CD4-positive, alpha-beta T cell treated with Interferon alpha-2 for 1 hour (primary cell): ENCODE measurements around the gene CPVL.

Experiments used
- DNase-seq, 2 donors: peaks; one replicate each; pipeline ENCODE4 v3.0.0-alpha.2; 2020 to 2022

CPVL gene

DNA sequence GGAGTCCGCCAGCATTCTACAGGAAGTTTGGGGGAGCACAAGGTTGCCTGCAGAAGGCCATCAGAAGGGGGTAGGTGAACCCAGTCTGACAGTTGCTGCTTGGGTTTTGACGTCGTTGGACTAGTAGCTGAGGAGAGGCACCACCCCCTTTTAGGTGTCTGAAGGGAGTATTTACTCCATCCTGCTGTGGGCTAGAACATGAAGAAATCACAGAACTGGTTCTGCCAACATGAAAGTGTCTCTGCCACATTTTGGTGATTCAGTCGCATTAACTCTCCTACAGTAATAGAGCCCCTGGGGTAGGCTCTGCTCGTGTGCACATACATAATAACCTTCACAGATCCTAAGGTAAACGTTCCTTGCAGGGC, 187.4 kb downstream of the CPVL start:
- no peak for DNase-seq

DNA sequence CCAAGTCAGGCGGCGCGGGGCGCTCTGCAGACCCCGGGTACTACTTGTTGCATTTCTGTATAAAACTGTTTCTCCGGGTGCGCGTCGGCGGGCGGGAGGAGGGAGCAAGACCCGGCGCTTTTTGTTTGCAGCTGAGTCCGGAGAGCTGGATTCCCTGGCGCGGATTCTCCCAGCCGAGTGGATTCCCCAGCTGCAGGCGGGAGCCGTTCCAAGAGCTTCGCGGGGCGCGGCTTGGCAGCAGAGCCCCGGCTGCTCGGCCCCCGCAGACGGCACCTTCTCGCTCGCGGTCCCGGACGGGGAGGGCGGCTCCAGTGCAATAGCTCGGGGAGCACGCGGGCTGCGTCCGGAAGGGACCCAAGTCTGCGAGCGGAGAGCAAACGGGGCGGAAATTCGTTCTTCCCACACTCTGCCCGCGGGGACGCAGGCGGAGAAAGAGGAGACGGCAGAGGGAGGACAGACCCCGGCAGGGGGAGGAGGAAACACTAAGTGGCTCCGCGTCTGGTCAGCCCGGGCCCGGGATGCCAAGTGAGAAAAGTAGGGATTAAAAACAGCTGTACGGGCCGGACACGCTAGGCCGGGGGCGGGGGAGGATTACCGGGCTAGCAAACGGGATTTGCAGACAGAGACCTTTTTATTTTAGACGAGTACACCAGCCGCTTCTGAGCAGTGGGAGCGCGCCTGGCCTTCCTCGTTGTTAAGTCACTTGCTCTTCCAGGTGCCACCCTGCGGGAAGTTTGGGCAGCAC, 187.9 kb downstream of the CPVL start, which contains the start of gene TRIL:
TRIL (minus strand) TSS at position 96 of the 745 bp plus-strand sequence. CDS start 284 bp downstream, outside the sequence.
- DNase-seq = no peak

DNA sequence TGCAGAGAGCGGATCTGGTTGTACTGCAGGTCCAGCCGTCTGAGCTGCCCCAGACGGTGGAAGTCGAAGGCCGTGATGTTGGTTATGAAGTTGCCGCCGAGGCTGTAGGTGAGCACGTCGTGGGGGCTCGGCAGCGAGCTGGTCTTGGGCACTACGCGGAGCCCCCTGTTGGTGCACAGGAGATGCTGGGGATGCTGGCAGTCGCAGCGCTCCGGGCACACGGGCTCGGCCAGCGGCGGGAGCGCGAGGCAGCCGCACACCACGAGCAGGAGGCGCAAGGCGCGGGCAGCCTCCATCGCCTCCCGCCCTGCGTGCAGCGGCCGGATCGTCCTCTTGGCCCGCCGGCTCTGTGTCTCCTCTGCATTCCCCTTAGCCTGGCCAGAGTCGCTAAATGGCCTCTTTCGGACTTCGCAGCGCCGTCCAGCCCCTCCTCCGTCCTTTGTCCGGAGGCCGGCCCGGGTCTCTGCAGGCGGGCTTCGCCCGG, 188.5 kb downstream of the CPVL start:
- DNase-seq = no peak

DNA sequence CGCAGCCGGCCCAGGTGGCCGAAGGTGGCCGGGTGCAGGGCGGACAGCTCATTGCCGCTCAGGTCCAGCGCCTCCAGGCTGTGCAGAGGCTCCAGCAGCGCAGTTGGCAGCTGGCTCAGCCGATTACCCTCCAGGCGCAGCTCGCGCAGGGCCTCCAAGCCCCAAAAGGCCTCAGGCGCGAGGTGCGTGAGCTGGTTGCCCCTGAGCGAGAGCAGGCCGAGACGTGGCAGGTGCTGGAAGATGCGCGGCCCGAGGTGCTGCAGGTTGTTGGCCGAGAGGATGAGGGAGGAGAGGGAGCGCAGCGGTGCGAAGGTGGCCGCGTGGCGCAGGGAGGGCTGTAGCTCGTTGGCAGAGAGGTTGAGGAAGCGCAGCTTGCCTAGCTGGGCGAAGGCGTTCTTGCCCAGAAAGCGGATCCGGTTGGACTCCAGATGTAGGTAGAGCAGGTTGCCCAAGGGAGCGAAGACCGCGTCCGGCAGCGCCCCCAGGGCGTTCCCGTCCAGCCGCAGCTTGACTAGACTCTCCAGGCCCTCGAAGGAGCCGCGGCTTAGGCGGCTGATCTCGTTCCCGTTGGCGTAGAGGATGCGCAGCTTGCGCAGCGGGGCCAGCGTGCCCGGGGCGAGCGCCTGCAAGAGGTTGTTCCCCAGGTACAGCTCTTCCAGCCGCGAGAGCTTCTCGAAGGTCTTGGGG, 189.1 kb downstream of the CPVL start:
- peak in 1 of 2 donors; percentile 2 for DNase-seq

DNA sequence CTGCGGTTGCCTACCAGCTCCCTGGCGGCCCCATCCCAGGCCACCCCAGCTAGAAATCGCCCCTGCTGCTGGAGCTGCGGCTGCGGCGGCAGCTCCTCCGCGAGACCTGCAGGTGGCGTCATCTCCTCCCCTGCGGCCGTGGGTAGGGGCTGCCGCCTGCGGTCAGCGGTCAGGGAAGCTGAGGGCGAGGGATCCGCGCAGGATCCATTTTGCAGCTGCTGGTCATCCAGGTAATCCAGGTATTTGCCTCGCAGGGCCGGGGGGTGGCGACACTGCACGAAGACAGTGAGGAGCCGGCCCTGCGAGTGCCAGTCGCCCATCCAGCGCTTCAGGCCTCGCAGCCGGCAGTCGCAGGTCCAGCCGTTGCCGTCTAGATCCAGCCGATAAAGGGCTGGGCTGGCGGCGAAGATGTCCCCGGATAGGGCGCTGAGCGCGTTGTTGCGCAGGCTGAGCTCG, 189.7 kb downstream of the CPVL start:
- peak in 1 of 2 donors; percentile 3 for DNase-seq

DNA sequence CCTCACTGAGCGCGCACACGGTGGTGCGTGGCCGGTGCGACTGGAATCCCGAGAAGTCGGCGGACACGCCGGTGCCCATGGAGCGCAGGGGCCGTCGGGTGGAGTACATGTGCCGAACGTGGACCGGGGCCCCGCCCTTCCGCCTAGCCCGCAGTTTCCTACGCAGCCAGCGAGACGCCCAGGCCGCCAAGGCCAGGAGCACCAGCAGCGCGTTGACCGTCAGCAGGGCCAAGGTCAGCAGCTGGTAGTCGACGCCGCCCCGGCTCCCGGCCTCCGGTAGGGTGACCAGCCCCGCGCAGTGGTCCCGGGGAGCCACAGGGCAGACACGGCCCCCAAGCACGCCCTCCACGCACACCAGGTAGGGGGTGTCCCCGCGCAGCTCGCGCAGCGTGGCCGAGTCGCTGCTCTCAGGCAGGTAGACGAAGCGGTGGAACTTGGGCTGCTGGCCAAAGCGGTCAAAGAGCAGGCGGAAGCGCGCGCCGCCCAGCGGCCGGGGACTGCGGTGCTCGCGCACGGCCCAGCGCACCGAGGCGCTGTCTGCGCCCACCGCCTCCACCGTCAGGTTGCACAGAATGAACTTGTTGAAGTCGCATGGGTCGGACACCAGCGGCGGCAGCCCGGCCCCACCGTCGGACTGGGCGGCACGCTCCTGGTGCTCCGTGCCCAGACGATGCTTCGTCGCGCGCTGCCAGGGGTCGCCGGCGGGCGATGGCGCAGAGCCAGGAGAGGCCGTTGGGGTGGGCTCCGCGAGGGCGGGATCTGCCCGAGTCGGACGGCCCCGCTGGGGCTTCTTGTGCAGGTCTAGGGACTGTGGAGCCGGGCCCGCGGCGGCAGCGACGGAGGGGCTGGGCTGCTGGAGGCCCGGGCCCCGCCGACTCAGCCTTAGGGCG, 190.4 kb downstream of the CPVL start:
- peak; percentile 19 to 22 for DNase-seq

DNA sequence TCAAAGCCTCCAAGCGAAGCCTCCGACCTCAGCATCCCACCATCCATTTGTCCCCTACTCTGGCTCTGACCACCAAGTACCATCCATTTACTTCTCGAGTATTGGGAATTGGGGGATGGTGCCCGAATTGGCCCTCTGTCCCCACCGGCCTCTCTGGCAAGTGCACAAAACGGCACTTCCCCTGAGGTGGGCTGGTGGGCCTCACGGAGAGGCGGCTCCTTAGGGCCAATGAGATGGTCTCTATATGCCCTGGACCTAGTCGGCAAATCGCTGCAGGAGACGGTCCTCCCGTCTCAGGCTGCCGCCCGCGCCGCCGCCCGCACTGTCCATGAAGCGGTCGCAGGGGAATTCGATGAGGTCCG, 191.0 kb downstream of the CPVL start:
- DNase-seq = no peak

DNA sequence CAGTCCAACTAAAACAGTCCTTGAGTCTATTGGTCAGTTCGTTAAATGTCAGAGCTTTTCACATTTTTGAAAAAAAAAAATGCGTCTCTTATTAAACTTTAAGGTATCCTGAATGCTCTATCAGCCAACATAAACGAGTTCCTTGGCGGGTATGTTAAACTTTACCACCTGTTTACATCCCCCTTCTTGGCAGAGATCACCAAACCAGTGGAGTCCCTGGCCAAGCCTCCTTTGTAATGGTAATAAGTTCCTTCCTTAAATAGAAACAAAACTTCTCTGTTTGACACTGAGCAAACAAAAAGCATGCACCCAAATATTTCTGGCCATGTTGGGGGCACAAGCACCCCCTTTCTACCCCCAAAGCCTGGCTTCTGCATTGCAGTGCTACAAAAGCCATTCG, 191.4 kb downstream of the CPVL start:
- DNase-seq = no peak

DNA sequence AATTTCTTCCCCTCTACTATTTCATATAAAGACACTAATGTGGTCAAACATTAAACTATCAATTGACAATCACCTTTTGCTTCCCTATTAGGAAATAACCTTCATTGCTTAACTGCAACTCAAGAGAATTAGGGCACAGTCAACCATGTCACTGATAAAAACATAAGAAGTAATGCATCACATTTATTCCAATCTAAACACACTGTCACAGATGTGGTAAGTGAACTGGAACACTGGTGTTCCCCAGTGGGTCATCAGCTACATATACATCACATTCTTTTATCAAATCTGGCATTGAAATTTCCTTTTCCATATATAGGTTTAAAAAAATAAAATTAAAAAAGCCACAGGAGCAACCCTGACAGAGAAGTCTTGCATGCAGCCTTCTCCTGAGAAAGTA, 191.9 kb downstream of the CPVL start:
- DNase-seq = no peak

DNA sequence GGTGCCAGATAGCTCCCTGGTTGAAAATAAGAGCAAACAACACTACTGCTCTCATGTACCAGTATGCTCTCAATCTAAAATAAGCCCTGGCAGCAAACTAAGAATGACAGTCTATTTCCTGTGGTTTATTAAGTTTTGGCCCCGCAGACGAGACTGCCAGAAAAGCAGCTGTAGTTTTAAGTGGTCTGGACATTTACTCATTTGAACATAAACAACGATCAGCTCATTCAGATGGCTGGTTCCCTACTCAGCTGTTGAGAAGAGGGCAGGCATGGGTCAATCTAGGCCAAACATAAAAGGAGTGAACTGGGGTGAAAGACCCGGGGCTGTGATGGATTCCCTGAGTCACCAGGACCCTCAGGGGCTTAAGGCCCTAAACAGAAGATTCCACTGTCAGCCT, 192.7 kb downstream of the CPVL start:
- no peak for DNase-seq
